HG03060 (cell line): ENCODE measurements around the gene SEPTIN6.

Source experiments
- ATAC-seq: cut with Tn5 transposase; IDR thresholded peaks from one replicate; pipeline ENCODE4 v1.9.1; 2021; ENCODE audit warnings: low read depth, moderate number of reproducible peaks; ENCODE audit not compliant: unreplicated experiment

SEPTIN6 gene

GRCh38 chrX:119693040-119693995 lies at the start of gene SEPTIN6:
Gene SEPTIN6, minus strand, starts transcription at chrX:119693168. Its CDS starts 63 bp downstream, at chrX:119693105.
- ATAC-seq: peak; percentile 35

- no peak for ATAC-seq
These were observed 45.8 kb upstream of the SEPTIN6 start for GRCh38 chrX:119738742-119739141.

DNA sequence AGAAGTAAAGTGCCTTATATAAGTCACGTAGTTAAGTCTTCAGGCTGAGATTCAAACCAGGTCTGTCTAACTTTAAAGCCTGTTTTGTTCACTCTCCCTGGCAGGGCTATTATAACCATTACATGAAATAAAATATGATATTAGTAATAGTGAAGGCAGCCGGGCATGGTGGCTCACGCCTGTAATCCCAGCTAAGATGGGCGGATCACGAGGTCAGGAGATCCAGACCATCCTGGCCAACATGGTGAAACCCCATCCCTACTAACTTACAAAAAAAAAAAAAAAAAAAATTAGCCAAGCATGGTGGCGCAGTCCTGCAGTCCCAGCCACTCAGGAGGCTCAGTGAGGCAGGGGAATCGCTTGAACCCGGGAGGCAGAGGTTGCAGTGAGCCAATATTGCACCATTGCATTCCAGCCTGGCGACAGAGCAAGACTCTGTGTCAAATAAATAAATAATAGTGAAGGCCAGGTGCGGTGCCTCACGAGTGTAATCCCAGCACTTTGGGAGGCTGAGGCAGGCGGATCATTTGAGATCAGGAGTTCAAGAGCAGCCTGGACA lies 43.3 kb upstream of the SEPTIN6 start:
- no peak for ATAC-seq

GRCh38 chrX:119735467-119735866 lies 42.5 kb upstream of the SEPTIN6 start:
- no peak for ATAC-seq

GRCh38 chrX:119734897-119735339 lies 42.0 kb upstream of the SEPTIN6 start:
- no peak for ATAC-seq

DNA sequence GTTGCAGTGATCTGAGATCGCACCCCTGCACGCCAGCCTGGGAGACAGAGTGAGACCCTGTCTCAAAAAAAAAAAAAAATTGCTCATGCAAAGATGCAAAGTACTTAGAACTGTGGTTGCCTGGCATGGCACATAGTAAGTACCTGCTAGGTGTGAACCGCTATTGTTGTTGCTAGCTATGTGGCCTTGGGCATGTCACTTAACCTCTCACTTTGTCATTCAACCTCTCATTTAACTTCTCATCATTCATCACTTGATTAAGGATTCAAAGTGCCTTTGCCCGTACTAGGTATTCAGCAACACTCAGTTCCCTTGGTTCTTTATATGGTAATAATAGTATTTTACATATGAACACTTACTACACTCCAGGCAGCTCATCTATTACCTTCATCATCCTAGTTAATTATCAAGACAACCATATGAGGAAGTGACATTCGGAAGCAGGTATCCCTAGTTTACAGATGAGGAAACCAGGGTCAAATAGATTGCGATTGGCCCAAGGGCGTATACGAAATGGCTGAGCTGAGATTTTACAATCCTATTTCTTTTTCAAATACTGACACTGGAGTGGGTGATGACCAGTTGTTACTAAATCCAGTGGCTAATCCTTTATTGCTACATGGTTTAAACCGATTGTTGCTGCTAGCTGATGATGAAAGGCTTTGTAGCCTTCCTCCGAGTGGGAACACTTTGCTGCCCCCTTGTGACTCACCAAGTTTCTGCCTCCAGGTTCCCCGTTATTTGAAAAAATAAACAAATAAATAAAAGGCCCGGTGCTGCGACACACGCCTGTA lies 36.6 kb upstream of the SEPTIN6 start:
- no peak for ATAC-seq

- no peak for ATAC-seq
These were observed 35.5 kb upstream of the SEPTIN6 start for GRCh38 chrX:119728487-119728886.

GRCh38 chrX:119726900-119727555 lies 34.1 kb upstream of the SEPTIN6 start:
- ATAC-seq: no peak

DNA sequence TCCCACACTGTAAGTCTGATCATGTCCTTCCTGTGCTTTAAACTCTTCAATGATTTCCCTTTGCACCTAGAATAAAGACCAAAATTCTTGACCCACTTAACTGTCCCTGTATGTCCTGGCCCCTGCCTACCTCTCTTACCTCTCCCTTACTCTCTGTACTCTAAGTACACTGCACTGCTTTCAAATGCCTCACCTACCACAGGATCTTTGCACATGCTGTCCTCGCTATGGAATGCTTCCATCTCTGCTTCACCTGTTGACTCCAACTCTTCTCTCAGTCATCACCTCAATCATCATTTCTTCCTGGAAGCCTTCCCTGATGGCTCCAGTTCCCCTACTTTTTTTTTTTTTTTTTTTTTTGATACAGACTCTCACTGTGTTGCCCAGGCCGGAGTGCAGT lies 29.0 kb upstream of the SEPTIN6 start:
- no peak for ATAC-seq

DNA sequence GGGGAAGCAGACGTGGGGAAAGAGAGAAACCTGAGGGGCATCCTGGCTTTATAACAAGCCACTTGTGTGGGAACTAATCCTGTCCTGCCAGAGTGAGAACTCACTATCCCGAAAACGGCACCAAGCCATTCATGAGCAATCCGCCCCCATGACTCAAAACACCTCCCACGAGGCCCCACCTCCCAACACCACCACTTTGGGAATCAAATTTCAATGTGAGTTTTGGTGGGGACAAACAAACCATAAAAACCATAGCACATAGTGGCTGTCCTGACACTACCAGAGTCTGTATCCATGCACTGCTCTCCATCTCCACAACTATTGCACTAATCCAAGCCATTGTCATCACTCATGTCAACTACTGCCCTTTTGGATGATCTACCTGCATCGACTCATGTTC lies 28.5 kb upstream of the SEPTIN6 start:
- no peak for ATAC-seq

DNA sequence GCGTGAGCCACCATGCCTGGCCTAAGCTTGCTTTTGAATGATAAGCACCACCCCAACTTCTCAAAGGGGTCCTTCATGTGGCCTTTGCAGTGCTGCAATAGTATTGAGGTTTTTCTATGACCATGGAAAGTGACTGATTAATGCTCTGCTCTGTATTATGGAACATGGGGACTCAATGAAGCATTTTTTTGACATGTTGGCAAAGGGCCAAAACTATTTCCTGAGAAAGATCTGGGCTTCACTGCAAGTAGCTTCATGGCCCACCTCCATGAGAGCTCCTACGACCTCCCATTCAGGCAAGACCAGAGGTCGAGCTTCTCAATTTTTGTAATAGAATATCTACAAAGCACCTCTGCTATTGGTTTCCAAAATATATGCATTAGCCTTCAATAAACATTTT lies 16.7 kb upstream of the SEPTIN6 start:
- no peak for ATAC-seq

DNA sequence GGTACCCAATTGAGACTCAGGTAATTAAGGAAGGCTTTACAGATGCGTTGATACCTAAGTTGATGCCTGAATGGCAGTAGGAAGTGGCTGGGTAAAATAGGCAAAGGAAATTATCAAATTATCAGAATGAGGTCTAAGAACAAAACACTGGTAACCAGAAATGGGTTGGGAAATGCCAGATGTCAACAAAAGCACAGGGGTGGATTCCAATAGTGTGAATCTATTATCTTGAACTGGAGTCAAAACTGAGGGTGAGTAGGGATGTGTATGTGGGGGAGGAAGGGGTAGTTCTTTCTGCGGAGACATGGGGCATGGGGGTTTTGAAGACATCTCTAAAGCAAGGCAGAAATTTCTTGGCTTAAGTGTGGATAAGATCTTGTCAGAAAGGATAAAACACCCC lies 16.0 kb upstream of the SEPTIN6 start:
- ATAC-seq: no peak

GRCh38 chrX:119706616-119707015 lies 13.6 kb upstream of the SEPTIN6 start:
- ATAC-seq: no peak

DNA sequence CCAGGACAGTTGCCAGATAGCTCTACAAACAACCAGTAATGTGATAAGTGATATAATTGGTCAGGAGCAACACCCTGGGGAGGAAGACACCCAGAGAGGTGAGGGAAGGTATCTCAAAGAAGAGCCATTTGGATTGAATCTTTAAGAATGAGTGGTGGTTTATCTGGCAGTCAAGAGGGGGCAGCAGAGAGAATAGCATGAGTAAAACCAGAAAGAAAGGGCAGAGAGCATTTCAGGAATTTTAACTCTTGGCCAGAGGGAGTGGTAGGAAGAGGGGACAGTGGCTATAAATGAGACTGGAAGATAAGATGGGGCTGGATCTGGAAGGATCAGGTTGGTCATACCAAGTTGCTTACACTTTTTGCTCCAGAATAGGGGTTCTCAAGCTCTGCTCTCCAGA lies 5.9 kb upstream of the SEPTIN6 start:
- no peak for ATAC-seq

DNA sequence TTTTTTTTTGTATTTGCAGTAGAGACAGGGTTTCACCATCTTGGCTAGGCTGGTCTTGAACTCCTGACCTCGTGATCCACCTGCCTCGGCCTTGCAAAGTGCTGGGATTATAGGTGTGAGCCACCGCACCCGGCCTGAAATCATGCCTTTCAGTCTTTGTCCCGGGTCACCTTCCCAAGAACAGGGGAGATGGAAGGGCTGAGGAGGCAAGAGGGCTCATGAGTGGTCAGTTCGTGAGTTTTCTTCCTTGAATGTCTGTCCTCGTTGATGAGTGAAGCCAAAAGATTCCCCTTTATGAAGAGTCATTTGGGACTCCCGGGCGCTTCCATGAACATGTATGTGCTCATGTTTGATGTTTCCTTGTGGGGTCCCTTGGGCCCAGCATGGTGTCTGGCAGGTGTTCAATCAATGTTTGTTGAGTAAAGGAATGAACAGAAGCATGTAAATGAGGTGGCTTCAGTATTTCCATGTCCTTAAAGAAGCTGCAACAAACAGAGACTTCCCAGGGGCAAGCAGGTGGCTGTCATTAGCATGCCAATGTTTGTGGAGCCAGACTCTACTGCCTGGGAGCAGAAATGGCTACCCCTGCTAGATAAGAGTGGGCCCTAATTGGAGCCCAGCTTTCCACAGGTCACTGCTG lies 3.4 kb upstream of the SEPTIN6 start:
- no peak for ATAC-seq

- no peak for ATAC-seq
These were observed 2.6 kb upstream of the SEPTIN6 start for GRCh38 chrX:119695535-119696050.

DNA sequence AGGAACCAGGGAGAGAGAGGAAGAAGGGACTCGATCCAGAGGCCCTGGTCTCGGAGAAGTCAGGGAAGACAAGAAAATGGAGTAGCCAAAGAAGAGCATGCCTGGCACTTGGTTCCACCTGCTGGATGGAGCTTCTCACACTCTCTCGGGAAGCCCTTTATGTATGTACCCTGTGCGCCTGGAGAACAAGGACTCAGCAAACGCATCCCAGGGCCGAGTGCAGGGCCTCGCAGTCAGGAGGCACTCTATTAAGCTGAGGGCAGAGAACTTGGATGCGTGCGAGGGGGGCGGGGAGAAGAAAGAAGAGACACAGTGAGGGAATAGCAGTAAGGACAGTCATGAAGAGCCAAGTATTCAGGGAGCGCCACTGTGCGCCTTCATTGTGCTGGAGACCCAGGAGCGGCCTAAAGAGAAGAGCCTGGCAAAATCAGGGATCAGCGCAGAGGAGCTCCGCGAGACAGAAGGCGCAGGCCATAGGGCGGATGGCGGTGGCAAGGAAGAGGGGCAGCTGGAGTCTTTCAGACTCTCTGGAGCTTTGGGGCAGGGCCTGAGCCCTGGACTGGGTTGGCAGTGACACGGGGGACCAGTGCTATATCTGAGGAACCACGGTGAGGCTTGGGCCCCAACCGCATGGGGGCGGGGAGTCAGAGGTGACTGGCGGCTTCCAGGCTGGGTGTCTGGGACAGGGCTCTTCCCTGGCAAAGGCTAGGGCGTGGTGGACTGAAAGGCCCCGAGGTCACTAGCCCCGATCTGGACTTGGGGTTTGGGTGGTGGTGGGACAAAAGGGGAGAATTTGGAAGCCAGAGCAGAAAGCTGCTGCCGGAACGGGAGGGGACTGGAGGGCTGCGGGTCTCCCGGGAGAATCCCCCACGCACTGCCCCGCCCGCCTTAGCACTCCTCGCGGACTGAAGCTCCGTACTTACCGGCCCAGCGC lies 1.9 kb upstream of the SEPTIN6 start:
- ATAC-seq: no peak

DNA sequence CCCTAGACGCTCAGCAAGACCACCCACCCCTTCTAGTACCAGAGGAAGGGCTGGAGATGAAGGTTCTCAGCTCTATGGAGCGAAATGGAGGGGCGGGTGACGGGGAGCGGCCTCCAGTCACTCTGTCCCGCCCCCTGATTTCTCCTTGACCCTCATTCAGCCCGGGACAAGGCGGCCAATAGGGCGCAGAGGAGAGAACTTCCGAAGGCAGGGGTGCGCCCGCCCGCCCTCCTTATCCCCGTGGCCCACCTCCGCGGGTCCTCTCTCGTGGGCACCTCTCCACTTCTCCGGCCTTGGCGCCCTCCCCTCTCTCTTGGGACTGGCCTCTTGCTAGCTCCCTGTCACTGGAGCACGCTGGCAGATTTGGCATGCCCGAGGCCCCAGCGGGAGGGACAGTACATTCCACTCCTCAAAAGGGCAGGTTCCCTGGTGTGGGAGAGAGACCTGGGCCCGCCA lies 1.1 kb upstream of the SEPTIN6 start:
- ATAC-seq: no peak
